ENCODE data around the gene DHRSX.

The DHRSX gene

GRCh38 chrX:2451501-2452316, 49.1 kb downstream of the DHRSX start:
- peaks cover 6% of the 10 kb centered on the region; the same call in 1 of the 2 replicates for H3K9me3 ChIP-seq (ENCODE audit: control insufficient read depth, insufficient read depth, low read depth, low read length)
- peaks cover 7% of the 10 kb centered on the region for H3K36me3 ChIP-seq (ENCODE audit: control insufficient read depth, insufficient read depth, low read length)
- H3K27me3 ChIP-seq (ENCODE audit: control insufficient read depth, insufficient read depth, low read length): no peaks in the 10 kb centered on the region
- H3K27ac ChIP-seq (ENCODE audit: low read depth, low read length): no peak overlapping the region
- H3K9ac ChIP-seq (ENCODE audit: low read length): peak overlapping the region; percentile 9
- no peak overlapping the region for H3K4me3 ChIP-seq (ENCODE audit: low read depth, low read length)
- H3K4me1 ChIP-seq (ENCODE audit: control insufficient read depth, insufficient read depth, low read length): peaks cover 12% of the 10 kb centered on the region; the same call in 1 of the 2 replicates

DNA sequence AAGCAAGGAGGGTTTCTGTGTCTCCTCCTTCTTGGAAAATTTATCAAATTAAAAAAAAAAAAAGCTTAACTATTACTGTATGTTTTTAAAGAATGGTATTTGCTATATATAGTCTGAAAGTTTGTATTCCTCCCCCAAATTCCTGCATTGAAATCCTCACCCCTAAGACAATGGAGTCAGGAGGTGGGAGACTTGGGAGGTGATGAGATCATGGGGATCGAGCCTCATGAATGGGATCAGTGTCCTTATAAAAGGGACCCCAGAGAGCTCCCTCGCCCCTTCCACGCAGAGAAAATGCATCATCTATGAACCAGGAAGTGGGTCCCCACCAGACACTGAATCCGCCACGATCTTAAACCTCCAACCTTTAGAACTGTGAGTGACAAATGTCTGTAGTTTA, 50.1 kb downstream of the DHRSX start:
- Histone ChIP-seq H3K9me3 (ENCODE audit: control insufficient read depth, insufficient read depth, low read depth, low read length) (peaks cover 10% of the 10 kb centered on the region; the same call in 1 of the 2 replicates), H3K9ac (ENCODE audit: low read length) (no peak overlapping the region), H3K36me3 (ENCODE audit: control insufficient read depth, insufficient read depth, low read length) (peaks cover 7% of the 10 kb centered on the region), H3K4me1 (ENCODE audit: control insufficient read depth, insufficient read depth, low read length) (peaks cover 12% of the 10 kb centered on the region; the same call in 1 of the 2 replicates), H3K27ac (ENCODE audit: low read depth, low read length) (no peak overlapping the region), H3K4me3 (ENCODE audit: low read depth, low read length) (no peak overlapping the region), H3K27me3 (ENCODE audit: control insufficient read depth, insufficient read depth, low read length) (no peaks in the 10 kb centered on the region)

- Histone ChIP-seq H3K4me1 (ENCODE audit: control insufficient read depth, insufficient read depth, low read length) (peaks cover 12% of the 10 kb centered on the region; the same call in 1 of the 2 replicates), H3K9me3 (ENCODE audit: control insufficient read depth, insufficient read depth, low read depth, low read length) (peaks cover 10% of the 10 kb centered on the region; the same call in 1 of the 2 replicates), H3K4me3 (ENCODE audit: low read depth, low read length) (no peak overlapping the region), H3K36me3 (ENCODE audit: control insufficient read depth, insufficient read depth, low read length) (peaks cover 7% of the 10 kb centered on the region), H3K9ac (ENCODE audit: low read length) (no peak overlapping the region), H3K27ac (ENCODE audit: low read depth, low read length) (no peak overlapping the region), H3K27me3 (ENCODE audit: control insufficient read depth, insufficient read depth, low read length) (no peaks in the 10 kb centered on the region)
These were observed 51.5 kb downstream of the DHRSX start for GRCh38 chrX:2449135-2449886.

DNA sequence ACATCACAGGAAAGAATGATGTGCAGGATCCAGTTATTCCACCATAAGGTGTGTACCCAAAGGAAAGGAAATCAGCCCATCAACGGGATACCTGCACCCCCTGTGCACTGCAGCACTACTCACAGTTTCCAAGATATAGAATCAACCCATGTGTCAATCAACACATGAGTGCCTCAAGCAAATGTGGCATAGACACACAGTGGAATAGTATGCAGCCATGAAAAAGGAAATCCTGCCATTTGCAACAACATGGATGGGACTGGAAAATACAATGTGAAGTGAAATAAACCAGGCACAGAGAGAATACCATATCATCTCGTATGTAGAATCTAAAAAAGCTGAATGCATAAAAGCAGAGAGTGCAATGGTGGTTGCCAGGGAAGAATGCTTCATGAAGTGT, 53.3 kb downstream of the DHRSX start:
- H3K36me3 ChIP-seq (ENCODE audit: control insufficient read depth, insufficient read depth, low read length): peaks cover 7% of the 10 kb centered on the region
- H3K9me3 ChIP-seq (ENCODE audit: control insufficient read depth, insufficient read depth, low read depth, low read length): peaks cover 10% of the 10 kb centered on the region; the same call in 1 of the 2 replicates
- no peaks in the 10 kb centered on the region for H3K27me3 ChIP-seq (ENCODE audit: control insufficient read depth, insufficient read depth, low read length)
- H3K4me1 ChIP-seq (ENCODE audit: control insufficient read depth, insufficient read depth, low read length): peaks cover 12% of the 10 kb centered on the region; the same call in 1 of the 2 replicates
- H3K9ac ChIP-seq (ENCODE audit: low read length): no peak overlapping the region
- H3K27ac ChIP-seq (ENCODE audit: low read depth, low read length): no peak overlapping the region
- no peak overlapping the region for H3K4me3 ChIP-seq (ENCODE audit: low read depth, low read length)

DNA sequence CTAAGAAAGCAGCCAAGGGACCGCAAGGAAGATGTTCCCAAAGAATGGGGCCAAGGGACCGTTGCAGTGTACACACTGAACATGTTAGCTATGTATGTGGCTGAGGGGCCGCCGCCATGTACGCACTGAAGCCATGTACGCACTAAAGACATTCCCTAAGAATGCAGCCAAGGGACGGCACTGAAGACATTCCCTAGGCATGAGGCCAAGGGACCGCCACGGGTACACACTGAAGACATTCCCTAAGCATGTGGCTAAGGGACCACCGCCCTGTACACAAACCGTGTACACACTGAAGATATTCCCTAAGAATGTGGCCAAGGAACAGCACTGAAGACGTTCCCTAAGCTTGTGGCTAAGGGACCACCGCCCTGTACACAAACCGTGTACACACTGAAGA, 54.0 kb downstream of the DHRSX start:
- Histone ChIP-seq H3K9me3 (ENCODE audit: control insufficient read depth, insufficient read depth, low read depth, low read length) (peaks cover 10% of the 10 kb centered on the region; the same call in 1 of the 2 replicates), H3K4me1 (ENCODE audit: control insufficient read depth, insufficient read depth, low read length) (peaks cover 12% of the 10 kb centered on the region; the same call in 1 of the 2 replicates), H3K9ac (ENCODE audit: low read length) (no peak overlapping the region), H3K36me3 (ENCODE audit: control insufficient read depth, insufficient read depth, low read length) (peaks cover 7% of the 10 kb centered on the region), H3K4me3 (ENCODE audit: low read depth, low read length) (no peak overlapping the region), H3K27ac (ENCODE audit: low read depth, low read length) (no peak overlapping the region), H3K27me3 (ENCODE audit: control insufficient read depth, insufficient read depth, low read length) (no peaks in the 10 kb centered on the region)

- Histone ChIP-seq H3K4me1 (ENCODE audit: control insufficient read depth, insufficient read depth, low read length) (peaks cover 7% of the 10 kb centered on the region; the same call in 1 of the 2 replicates), H3K36me3 (ENCODE audit: control insufficient read depth, insufficient read depth, low read length) (peaks cover 13% of the 10 kb centered on the region), H3K4me3 (ENCODE audit: low read depth, low read length) (no peak overlapping the region)
These were observed 54.8 kb downstream of the DHRSX start for GRCh38 chrX:2445662-2446623.

DNA sequence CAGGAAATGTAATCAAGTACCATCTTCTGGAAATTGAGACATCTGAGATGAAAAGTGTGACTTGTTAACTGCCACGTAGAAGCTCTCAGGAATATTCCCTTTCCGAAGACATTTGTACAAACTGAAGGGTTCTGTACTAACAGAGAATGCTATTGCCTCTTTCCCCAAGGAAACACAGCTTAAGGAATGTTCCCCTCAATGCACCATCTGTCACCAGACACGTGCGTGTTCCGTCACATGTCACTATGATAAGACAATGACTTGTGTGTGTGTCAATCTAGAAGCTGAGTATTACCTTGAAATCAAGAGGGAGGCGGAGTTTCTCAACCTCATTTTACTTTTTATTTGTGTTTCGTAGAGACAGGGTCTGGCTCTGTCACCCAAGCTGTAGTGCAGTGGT, 58.1 kb downstream of the DHRSX start:
- H3K4me1 ChIP-seq (ENCODE audit: control insufficient read depth, insufficient read depth, low read length): no peaks in the 10 kb centered on the region
- H3K36me3 ChIP-seq (ENCODE audit: control insufficient read depth, insufficient read depth, low read length): peaks cover 31% of the 10 kb centered on the region
- peaks cover 35% of the 10 kb centered on the region for H3K9me3 ChIP-seq (ENCODE audit: control insufficient read depth, insufficient read depth, low read depth, low read length)
- no peak overlapping the region for H3K9ac ChIP-seq (ENCODE audit: low read length)
- no peaks in the 10 kb centered on the region for H3K27me3 ChIP-seq (ENCODE audit: control insufficient read depth, insufficient read depth, low read length)
- no peak overlapping the region for H3K27ac ChIP-seq (ENCODE audit: low read depth, low read length)
- no peak overlapping the region for H3K4me3 ChIP-seq (ENCODE audit: low read depth, low read length)

More at GRCh38 chrX:2445662-2446623, 54.8 kb downstream of the DHRSX start:
- H3K9ac ChIP-seq (ENCODE audit: low read length): no peak overlapping the region
- H3K27me3 ChIP-seq (ENCODE audit: control insufficient read depth, insufficient read depth, low read length): no peaks in the 10 kb centered on the region
- H3K27ac ChIP-seq (ENCODE audit: low read depth, low read length): no peak overlapping the region
- H3K9me3 ChIP-seq (ENCODE audit: control insufficient read depth, insufficient read depth, low read depth, low read length): peaks cover 17% of the 10 kb centered on the region

DNA sequence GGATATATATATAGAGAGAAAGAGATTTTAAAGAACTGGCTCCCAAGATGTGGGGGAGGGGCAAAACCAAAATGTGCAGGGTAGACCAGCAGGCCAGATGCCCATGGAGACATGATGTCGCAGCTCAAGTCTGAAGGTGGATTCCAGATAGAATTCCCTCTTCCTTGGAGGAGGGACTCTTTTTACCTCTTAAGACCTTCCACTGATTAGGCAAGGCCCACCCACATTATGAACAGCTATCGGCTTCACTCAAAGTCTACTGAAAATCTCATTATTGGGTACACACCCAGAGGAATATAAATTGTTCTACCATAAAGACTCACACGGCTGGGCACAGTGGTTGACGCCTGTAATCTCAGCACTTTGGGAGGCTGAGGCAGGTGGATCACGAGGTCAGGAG, 59.3 kb downstream of the DHRSX start:
- H3K4me3 ChIP-seq (ENCODE audit: low read depth, low read length): no peak overlapping the region
- H3K36me3 ChIP-seq (ENCODE audit: control insufficient read depth, insufficient read depth, low read length): peaks cover 23% of the 10 kb centered on the region
- H3K9me3 ChIP-seq (ENCODE audit: control insufficient read depth, insufficient read depth, low read depth, low read length): peaks cover 27% of the 10 kb centered on the region
- no peak overlapping the region for H3K9ac ChIP-seq (ENCODE audit: low read length)
- no peaks in the 10 kb centered on the region for H3K27me3 ChIP-seq (ENCODE audit: control insufficient read depth, insufficient read depth, low read length)
- H3K4me1 ChIP-seq (ENCODE audit: control insufficient read depth, insufficient read depth, low read length): no peaks in the 10 kb centered on the region
- H3K27ac ChIP-seq (ENCODE audit: low read depth, low read length): no peak overlapping the region

DNA sequence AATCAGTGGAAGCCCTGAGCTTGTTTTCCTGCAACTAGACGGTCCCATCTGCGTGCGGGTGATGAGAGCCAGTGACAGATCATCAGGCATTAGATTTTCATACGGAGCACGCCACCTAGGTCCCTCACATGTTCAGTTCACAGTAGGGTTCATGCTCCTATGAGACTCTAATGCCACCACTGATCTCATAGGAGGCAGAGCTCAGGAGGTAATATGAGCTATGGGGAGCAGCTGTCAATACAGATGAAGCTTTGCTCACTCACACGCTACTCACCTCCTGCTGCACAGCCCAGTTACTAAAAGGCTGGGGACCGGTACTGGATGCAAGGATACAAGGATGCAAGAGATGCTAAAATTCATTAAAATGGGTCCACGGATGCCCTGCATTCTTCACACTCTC, 61.2 kb downstream of the DHRSX start:
- no peaks in the 10 kb centered on the region for H3K4me1 ChIP-seq (ENCODE audit: control insufficient read depth, insufficient read depth, low read length)
- H3K9ac ChIP-seq (ENCODE audit: low read length): no peak overlapping the region
- H3K9me3 ChIP-seq (ENCODE audit: control insufficient read depth, insufficient read depth, low read depth, low read length): peaks cover 25% of the 10 kb centered on the region
- H3K27me3 ChIP-seq (ENCODE audit: control insufficient read depth, insufficient read depth, low read length): no peaks in the 10 kb centered on the region
- H3K4me3 ChIP-seq (ENCODE audit: low read depth, low read length): no peak overlapping the region
- H3K27ac ChIP-seq (ENCODE audit: low read depth, low read length): no peak overlapping the region
- peaks cover 23% of the 10 kb centered on the region for H3K36me3 ChIP-seq (ENCODE audit: control insufficient read depth, insufficient read depth, low read length)

DNA sequence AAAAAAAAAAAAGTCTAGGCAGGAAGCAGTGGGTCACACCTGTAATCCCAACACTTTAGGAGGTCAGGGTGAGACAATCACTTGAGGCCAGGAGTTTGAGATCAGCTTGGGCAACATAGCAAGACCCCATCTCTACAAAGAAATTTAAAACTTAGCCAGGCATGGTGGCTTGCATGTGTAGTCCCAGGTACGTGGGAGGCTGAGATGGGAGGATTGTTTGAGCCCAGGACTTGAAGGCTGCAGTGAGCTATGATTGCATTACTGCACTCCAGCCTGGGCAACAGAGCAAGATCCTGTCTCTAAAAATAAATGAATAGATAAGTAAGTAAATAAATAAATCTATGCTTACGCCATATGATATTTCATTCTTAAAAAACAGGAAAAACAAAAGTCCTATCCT, 65.3 kb downstream of the DHRSX start:
- Histone ChIP-seq H3K4me3 (ENCODE audit: low read depth, low read length) (no peak overlapping the region), H3K27ac (ENCODE audit: low read depth, low read length) (no peak overlapping the region), H3K36me3 (ENCODE audit: control insufficient read depth, insufficient read depth, low read length) (peaks cover 17% of the 10 kb centered on the region), H3K4me1 (ENCODE audit: control insufficient read depth, insufficient read depth, low read length) (no peaks in the 10 kb centered on the region), H3K9me3 (ENCODE audit: control insufficient read depth, insufficient read depth, low read depth, low read length) (peaks cover 13% of the 10 kb centered on the region), H3K27me3 (ENCODE audit: control insufficient read depth, insufficient read depth, low read length) (no peaks in the 10 kb centered on the region), H3K9ac (ENCODE audit: low read length) (no peak overlapping the region)

Measured in HUES6 (cell line).